ENCODE data around the gene RHOD.

Gene RHOD

GRCh38 chr11:67062526-67063373 lies 6.1 kb downstream of the RHOD start:
- no peak for DNase-seq

GRCh38 chr11:67066333-67066709 lies 9.7 kb downstream of the RHOD start:
- no peak for DNase-seq

- peak in 1 of 2 donors; percentile 23 for DNase-seq
Measured at GRCh38 chr11:67071420-67072284, 15.0 kb downstream of the RHOD start.

GRCh38 chr11:67072295-67072694 lies 15.6 kb downstream of the RHOD start:
- DNase-seq: no peak

- DNase-seq: no peak
Measured at GRCh38 chr11:67073908-67074307, 17.3 kb downstream of the RHOD start.

GRCh38 chr11:67076202-67076601 lies 19.6 kb downstream of the RHOD start:
- DNase-seq: no peak

- no peak for DNase-seq
Measured at GRCh38 chr11:67079065-67079705, 22.5 kb downstream of the RHOD start.

- DNase-seq: no peak
Measured at GRCh38 chr11:67082071-67082791, 25.6 kb downstream of the RHOD start.

GRCh38 chr11:67083786-67084366 lies 27.2 kb downstream of the RHOD start:
- DNase-seq: no peak

GRCh38 chr11:67085617-67086016 lies 29.0 kb downstream of the RHOD start:
- no peak for DNase-seq

- no peak for DNase-seq
Measured at GRCh38 chr11:67090717-67091116, 34.1 kb downstream of the RHOD start.

- no peak for DNase-seq
Measured at GRCh38 chr11:67095214-67095507, 38.5 kb downstream of the RHOD start.

GRCh38 chr11:67098799-67099429 lies 42.3 kb downstream of the RHOD start:
- DNase-seq: no peak

- no peak for DNase-seq
Measured at GRCh38 chr11:67099831-67100324, 43.2 kb downstream of the RHOD start.

GRCh38 chr11:67102664-67103063 lies 46.0 kb downstream of the RHOD start:
- no peak for DNase-seq

- DNase-seq: no peak
Measured at GRCh38 chr11:67105964-67106363, 49.3 kb downstream of the RHOD start.

- no peak for DNase-seq
Measured at GRCh38 chr11:67111261-67111660, 54.6 kb downstream of the RHOD start.

- DNase-seq: no peak
Measured at GRCh38 chr11:67113231-67113721, 56.6 kb downstream of the RHOD start.

GRCh38 chr11:67114275-67114896 lies 57.7 kb downstream of the RHOD start:
- no peak for DNase-seq

- no peak for DNase-seq
Measured at GRCh38 chr11:67116758-67117105, 60.1 kb downstream of the RHOD start.

- DNase-seq: no peak
Measured at GRCh38 chr11:67117176-67117575, 60.5 kb downstream of the RHOD start.
